Urinary bladder (tissue), 4 donors: ENCODE results near the gene IFT43. TPM values are rescaled to one million over a fixed set of nuclear protein-coding genes. Genes with fewer than 3 reads are reported as not detected.
A peak's percentile ranks its signal among the peaks of the same experiment; 100 is the strongest.

Experiments used
- DNase-seq: peaks from one replicate; pipeline ENCODE4 v3.0.0-alpha.2; 2015; ENCODE audit errors: extremely low spot score
- H3K27ac ChIP-seq: one replicate; pipeline ENCODE4 v1.5.1; 2013; ENCODE audit warnings: low read depth, mild to moderate bottlenecking, moderate library complexity
- H3K36me3 ChIP-seq: one replicate; pipeline ENCODE4 v1.6.1; 2013; ENCODE audit warnings: mild to moderate bottlenecking, moderate library complexity; ENCODE audit not compliant: insufficient read depth
- H3K4me1 ChIP-seq: one replicate; pipeline ENCODE4 v1.6.1; 2013; ENCODE audit warnings: mild to moderate bottlenecking, moderate library complexity; ENCODE audit not compliant: insufficient read depth
- H3K4me3 ChIP-seq: one replicate; pipeline ENCODE4 v1.5.1; 2013; ENCODE audit warnings: low read depth, low read length
- WGBS: extraction: QIAGEN DNeasy Blood & Tissue Kit; methylation state at CpG from one replicate; pipeline ENCODE4 v1.1.7; 2013; 5-methylcytosine and 5-hydroxymethylcytosine counted together
- polyA plus RNA-seq: library from polyadenylated mRNA; stranded (reverse); fragments of 200-250 nt; gene quantifications from one replicate; pipeline ENCODE4 v1.2.3, GENCODE V29; 2013
- total RNA-seq: library from RNA; depleted of rRNA; stranded (reverse); fragments of >200 nt; gene quantifications from one replicate; pipeline ENCODE4 v1.2.3, GENCODE V29; 2014
- donor health status: healthy with polysubstance abuse.
- donor health status: healthy.

The IFT43 gene
- total and polyA plus RNA-seq, 2 donors, result 31.2 to 39.3 TPM

DNA sequence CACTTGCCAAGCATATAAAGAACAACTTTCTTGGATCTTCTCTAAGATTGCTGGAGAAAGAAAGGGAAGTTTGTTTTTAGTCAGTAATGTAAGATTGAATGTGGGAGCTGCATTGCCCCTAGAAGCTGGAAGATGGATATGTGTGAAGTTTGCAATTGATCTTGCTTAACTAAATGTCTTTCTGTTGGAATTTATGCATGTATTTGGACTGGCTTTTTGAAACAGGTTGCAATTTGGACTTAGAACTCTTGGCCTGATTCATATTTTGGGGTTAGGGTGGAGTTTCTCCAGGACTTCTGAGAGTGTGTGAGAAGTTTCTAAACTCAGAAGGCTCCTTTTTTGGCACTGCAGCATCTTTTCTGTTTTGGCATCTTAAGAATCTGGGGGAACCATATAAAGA, 26.4 kb downstream of the IFT43 start:
- Histone ChIP-seq H3K36me3 (no peaks in the 10 kb centered on the region), H3K27ac (no peak overlapping the region), H3K4me1 (no peaks in the 10 kb centered on the region), H3K4me3 (no peak overlapping the region)
- DNase-seq, result no peak

GRCh38 chr14:76012354-76012753, 26.8 kb downstream of the IFT43 start:
- no peak for DNase-seq
- no peak overlapping the region for H3K27ac ChIP-seq
- no peaks in the 10 kb centered on the region for H3K36me3 ChIP-seq
- no peaks in the 10 kb centered on the region for H3K4me1 ChIP-seq
- WGBS, result 34% methylated on average over 9 of the region's 9 CpGs
- H3K4me3 ChIP-seq, result no peak overlapping the region

DNA sequence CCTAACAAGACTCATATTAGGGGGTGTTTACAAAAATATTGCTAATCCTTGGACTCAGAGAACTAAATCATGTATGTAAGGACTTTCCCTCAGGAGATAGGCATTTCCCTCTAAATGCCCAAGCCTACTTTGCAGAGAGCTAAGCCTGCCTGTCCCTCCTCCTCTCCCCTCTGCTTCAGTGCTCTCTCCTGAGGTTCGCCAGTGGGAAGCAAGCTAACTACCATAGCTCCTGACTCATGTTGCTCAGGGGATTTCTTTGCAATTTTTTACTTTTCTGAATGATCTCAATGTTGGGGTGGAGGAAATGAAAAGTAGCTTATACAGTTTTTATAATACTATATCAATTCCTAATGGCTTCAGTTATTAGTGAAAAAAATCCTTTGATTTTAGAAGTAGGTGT, 29.6 kb downstream of the IFT43 start:
- 98% methylated on average over 1 of the region's 1 CpG for WGBS
- H3K4me3 ChIP-seq, result no peak overlapping the region
- no peak overlapping the region for H3K27ac ChIP-seq

DNA sequence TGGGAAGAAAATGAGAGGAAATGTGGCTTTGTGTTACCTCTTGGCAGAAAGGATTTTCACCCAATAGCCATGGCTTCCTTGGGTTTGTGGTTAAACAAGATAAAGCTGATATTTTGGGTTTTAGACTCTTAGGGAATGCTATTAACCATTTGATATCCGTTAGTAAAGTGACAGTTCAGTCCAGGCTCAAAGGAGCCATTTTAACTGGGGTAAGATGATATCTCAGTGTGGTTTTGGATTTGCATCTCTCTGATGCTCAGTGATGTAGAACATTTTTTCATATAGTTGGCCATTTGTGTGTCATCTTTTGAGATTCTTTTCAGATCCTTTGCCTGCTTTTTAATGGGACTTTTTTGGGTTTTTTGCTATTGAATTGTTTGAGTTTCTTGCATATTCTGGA, 30.1 kb downstream of the IFT43 start:
- no peak for DNase-seq
- Histone ChIP-seq H3K4me3 (no peak overlapping the region), H3K36me3 (no peaks in the 10 kb centered on the region), H3K4me1 (no peaks in the 10 kb centered on the region), H3K27ac (no peak overlapping the region)
- 62% methylated on average over 1 of the region's 1 CpG for WGBS

More for the DNA sequence above, 29.6 kb downstream of the IFT43 start:
- no peaks in the 10 kb centered on the region for H3K4me1 ChIP-seq
- H3K36me3 ChIP-seq, result no peaks in the 10 kb centered on the region
- no peak for DNase-seq

DNA sequence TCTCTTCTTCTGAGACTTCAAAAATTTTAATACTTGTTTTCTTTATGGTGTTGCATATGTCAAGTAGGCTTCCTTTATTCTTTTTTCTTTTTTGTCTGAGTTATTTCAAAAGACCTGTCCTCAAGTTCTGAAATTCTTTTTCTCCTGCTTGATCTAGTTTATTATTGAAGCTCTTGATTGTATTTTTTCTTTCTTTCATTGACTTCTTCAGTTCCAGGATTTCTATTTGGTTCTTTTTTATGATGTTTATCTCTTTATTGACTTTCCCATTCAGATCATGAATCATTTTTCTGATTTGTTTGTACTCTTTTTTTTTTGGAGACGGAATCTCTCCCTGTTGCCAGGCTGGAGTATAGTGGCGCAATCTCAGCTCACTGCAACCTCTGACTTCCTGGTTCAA, 34.1 kb downstream of the IFT43 start:
- Histone ChIP-seq H3K4me1 (no peaks in the 10 kb centered on the region), H3K4me3 (no peak overlapping the region), H3K27ac (no peak overlapping the region), H3K36me3 (no peaks in the 10 kb centered on the region)
- DNase-seq, result no peak
- 93% methylated on average over 2 of the region's 2 CpGs for WGBS

DNA sequence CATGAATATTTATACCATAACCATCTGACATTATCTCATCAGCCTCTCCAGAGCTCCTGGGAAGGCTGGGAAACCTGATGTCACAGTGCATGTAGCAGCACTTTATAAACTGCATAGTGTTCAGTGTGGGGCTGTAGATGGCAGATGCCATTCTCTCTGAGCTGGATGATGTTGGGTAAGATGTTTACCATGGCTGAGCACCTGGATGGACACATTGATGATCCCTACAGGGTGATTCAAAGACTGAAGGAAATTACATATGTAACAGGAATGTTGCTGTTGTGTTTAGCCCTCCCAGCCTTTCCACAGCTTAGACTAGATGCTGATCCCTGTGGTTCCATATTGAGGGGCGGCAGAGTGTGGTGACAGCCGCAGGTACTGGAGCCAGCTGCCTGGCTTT, 37.4 kb downstream of the IFT43 start:
- DNase-seq, result no peak
- no peak overlapping the region for H3K27ac ChIP-seq
- WGBS, result 96% methylated on average over 2 of the region's 2 CpGs
- H3K4me3 ChIP-seq, result no peak overlapping the region
- H3K36me3 ChIP-seq, result no peaks in the 10 kb centered on the region
- H3K4me1 ChIP-seq, result no peaks in the 10 kb centered on the region

GRCh38 chr14:76023757-76024156, 38.2 kb downstream of the IFT43 start:
- Histone ChIP-seq H3K36me3 (no peaks in the 10 kb centered on the region), H3K4me3 (no peak overlapping the region), H3K4me1 (no peaks in the 10 kb centered on the region), H3K27ac (no peak overlapping the region)
- whole genome bisulfite sequencing, result 52% methylated on average over 1 of the region's 1 CpG
- no peak for DNase-seq

GRCh38 chr14:76024211-76024907, 38.8 kb downstream of the IFT43 start:
- WGBS, result 84% methylated on average over 4 of the region's 4 CpGs
- Histone ChIP-seq H3K4me3 (no peak overlapping the region), H3K27ac (no peak overlapping the region), H3K36me3 (no peaks in the 10 kb centered on the region), H3K4me1 (no peaks in the 10 kb centered on the region)
- no peak for DNase-seq

GRCh38 chr14:76034566-76034965, 49.0 kb downstream of the IFT43 start:
- WGBS, result 95% methylated on average over 3 of the region's 3 CpGs

DNA sequence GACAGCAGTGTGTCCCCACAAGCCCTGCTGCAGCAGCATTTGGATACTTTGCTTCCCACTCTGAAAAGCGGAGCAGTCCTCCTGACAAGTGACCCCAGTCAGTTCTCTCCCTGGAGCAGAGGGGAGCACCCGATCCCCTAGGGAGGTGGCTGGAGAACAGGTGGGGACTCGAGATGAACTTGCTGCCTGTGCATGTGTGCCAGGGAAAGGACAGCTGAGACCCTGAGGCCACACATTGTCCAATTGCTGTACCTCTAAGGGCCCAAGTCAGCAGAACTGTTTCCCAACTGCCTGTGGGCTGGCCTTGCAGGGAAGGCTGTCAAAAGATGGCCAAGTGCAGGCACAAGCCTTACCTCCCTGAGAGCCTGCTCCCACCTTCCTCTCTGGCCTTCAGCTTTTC, 55.1 kb downstream of the IFT43 start:
- Histone ChIP-seq H3K27ac (no peak overlapping the region), H3K36me3 (no peaks in the 10 kb centered on the region), H3K4me1 (no peaks in the 10 kb centered on the region), H3K4me3 (no peak overlapping the region)
- DNase-seq, result no peak
- WGBS, result 93% methylated on average over 3 of the region's 3 CpGs

More at GRCh38 chr14:76034566-76034965, 49.0 kb downstream of the IFT43 start:
- no peak overlapping the region for H3K4me3 ChIP-seq
- H3K4me1 ChIP-seq, result no peaks in the 10 kb centered on the region
- DNase-seq, result no peak
- no peaks in the 10 kb centered on the region for H3K36me3 ChIP-seq
- H3K27ac ChIP-seq, result no peak overlapping the region

DNA sequence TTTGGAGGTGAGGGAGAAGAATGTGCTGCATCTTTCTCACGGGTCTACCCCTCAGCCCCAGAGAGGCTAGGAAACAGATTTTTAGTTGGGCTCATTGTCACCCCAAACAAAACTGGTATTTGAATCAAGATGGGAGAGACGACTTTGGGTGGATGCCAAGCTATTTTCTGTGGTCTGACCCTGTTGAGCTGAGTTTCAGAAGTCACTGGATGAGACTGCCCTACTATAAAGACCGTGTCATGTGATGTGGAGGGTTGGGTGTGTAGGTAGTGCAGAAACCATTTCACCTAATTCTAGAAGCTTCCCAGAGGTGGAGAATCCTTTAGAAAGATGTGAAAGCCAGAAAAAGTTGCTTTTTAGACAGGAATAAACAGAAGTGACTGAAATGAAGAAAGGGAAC, 60.2 kb downstream of the IFT43 start:
- 78% methylated on average over 3 of the region's 3 CpGs for WGBS
- H3K36me3 ChIP-seq, result no peaks in the 10 kb centered on the region
- H3K4me1 ChIP-seq, result no peaks in the 10 kb centered on the region
- DNase-seq, result no peak
- H3K4me3 ChIP-seq, result no peak overlapping the region
- H3K27ac ChIP-seq, result no peak overlapping the region

DNA sequence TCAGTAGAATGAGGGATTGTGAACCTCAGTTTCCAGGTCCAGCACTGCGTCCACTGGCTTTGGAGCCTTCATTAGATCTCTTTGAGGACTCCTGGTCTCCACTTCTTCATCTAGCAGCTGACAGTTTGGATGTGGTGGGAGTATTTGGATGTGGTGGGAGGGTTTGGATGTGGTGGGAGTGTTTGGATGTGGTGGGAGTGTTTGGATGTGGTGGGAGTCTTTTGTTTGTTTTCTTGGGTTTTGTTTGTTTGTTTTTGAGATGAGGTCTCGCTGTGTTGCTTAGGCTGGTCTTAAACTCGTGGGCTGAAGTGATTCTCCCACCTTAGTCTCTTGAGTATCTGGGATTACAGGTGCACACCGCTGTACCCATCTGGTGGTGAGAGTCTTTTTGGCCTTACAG, 64.7 kb downstream of the IFT43 start:
- 83% methylated on average over 4 of the region's 4 CpGs for WGBS
- Histone ChIP-seq H3K4me3 (no peak overlapping the region), H3K36me3 (no peaks in the 10 kb centered on the region), H3K4me1 (no peaks in the 10 kb centered on the region), H3K27ac (no peak overlapping the region)
- DNase-seq, result no peak

- H3K4me1 ChIP-seq, result no peaks in the 10 kb centered on the region
- peak; percentile 46 for DNase-seq
- 43% methylated on average over 3 of the region's 3 CpGs for WGBS
- no peaks in the 10 kb centered on the region for H3K36me3 ChIP-seq
- no peak overlapping the region for H3K27ac ChIP-seq
- no peak overlapping the region for H3K4me3 ChIP-seq
Measured at GRCh38 chr14:76050797-76051392, 65.3 kb downstream of the IFT43 start.

DNA sequence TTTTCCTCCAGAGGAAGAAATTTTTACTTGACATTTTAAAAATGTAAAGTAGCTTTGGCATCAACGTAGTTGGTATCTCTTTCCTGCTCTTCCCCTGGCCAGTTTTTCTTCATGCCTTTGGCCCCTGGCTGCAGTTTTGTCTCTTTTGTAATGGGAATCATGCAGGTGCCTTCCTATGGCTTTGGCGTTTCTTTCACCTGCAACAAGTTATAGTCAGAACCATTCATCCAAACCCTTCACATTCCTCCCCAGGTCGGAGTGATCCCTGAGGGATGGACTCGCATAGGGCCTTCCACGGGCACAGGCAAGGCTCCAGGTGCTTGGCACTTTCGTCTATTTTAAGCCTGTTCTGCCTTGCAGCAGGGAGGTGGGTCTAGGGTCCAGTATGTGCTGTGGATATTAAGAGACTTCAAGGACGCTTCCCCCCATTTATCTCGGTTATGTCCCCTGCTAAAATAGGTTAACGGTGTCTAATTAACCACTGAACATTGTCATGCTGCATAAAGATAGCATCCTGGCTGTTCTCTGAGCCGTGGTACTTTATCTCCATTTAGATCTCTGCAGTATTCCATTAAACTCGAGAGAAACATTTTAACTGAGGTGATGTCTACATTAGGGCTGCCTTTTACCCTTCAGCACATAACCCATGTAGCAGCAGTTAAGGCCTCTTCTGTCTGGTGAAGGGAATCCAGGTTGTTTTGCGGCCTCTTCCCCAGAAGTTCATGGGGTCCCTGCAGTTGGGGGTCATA, 66.3 kb downstream of the IFT43 start:
- Histone ChIP-seq H3K4me1 (no peaks in the 10 kb centered on the region), H3K27ac (no peak overlapping the region), H3K36me3 (no peaks in the 10 kb centered on the region), H3K4me3 (no peak overlapping the region)
- WGBS, result 85% methylated on average over 12 of the region's 12 CpGs
- DNase-seq, result no peak
